Measurements from ENCODE around the gene APOD. TPM values are rescaled to one million over a fixed set of nuclear protein-coding genes. Genes with fewer than 3 reads are reported as not detected.

Gene APOD
- total RNA-seq, 4 donors from 2014 or later = 177 to 341 (median 313) TPM

DNA sequence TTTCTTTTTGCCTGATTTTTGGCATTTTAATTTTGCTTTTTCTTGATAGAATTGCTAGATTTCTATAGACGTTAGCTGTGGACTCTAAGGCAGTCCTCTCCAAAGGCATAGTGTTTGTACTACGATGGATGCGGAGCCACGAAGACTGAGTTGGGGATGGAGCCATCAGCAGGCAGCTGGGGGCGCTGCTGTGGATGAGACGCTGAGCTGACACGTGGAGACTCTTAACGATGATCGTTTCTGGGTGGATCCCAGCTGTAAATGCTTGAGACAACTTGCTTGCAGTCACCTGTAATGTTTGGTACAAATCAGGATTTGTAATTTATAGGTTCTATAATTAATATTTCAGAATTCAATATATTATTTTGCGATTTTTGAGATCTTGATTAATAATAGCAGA, 27.4 kb downstream of the APOD start:
- no peak overlapping the region for H3K4me3 ChIP-seq
- H3K27me3 ChIP-seq = no peaks in the 10 kb centered on the region
- WGBS = 36% methylated on average over 10 of the region's 10 CpGs

DNA sequence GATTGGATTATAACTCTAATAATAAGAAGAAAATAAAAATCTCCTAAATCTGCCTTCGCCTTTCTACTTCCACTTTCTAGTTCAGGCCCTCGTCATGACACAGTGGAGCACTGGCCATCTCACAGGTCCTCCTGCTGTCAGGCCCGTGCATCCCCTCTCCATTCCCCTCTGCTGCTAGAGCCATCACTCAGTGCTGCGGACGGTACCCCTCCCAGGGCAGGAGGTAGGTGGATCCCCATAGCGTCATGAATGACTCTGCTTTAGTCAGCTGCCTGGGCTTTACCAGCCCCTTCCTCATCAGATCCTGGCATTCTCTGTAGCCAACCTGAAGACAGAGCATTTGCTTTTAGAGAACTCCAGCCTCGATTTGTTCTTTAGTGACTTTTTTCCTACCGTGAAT, 28.6 kb downstream of the APOD start:
- Histone ChIP-seq H3K9me3 (no peaks in the 10 kb centered on the region), H3K4me3 (no peak overlapping the region), H3K36me3 (no peaks in the 10 kb centered on the region), H3K4me1 (peaks cover 10% of the 10 kb centered on the region), H3K27me3 (no peaks in the 10 kb centered on the region), H3K27ac (no peak overlapping the region)
- TF ChIP-seq EP300 (IDR thresholded peaks at IDR 0.05) (no peak), POLR2AphosphoS5 (IDR thresholded peaks at IDR 0.05) (no peak), POLR2A (IDR thresholded peaks at IDR 0.05) (no peak), CTCF (IDR thresholded peaks at IDR 0.05) (no peak)
- DNase-seq (ENCODE audit: low spot score in 2 of 2) = no peak
- WGBS = 76% methylated on average over 8 of the region's 8 CpGs

More for the DNA sequence above, 27.4 kb downstream of the APOD start:
- DNase-seq (ENCODE audit: low spot score in 2 of 2) = no peak
- TF ChIP-seq CTCF (IDR thresholded peaks at IDR 0.05) = peak in 1 of 2 donors; percentile 24
- no peak for TF ChIP-seq POLR2A (IDR thresholded peaks at IDR 0.05)
- Histone ChIP-seq H3K36me3 (no peaks in the 10 kb centered on the region), H3K4me1 (peaks cover 2% of the 10 kb centered on the region), H3K9me3 (no peaks in the 10 kb centered on the region), H3K27ac (no peak overlapping the region)

- WGBS = 96% methylated on average over 15 of the region's 15 CpGs
Observed at GRCh38 chr3:195554458-195554857, 29.3 kb downstream of the APOD start.

GRCh38 chr3:195553268-195553667, 30.5 kb downstream of the APOD start:
- DNase-seq (ENCODE audit: low spot score in 2 of 2) = no peak
- H3K4me3 ChIP-seq = no peak overlapping the region
- no peaks in the 10 kb centered on the region for H3K9me3 ChIP-seq
- H3K27ac ChIP-seq = no peak overlapping the region
- 84% methylated on average over 7 of the region's 7 CpGs for WGBS
- H3K4me1 ChIP-seq = peaks cover 14% of the 10 kb centered on the region
- H3K36me3 ChIP-seq = no peaks in the 10 kb centered on the region
- TF ChIP-seq CTCF (IDR thresholded peaks at IDR 0.05) (no peak), POLR2A (IDR thresholded peaks at IDR 0.05) (no peak), POLR2AphosphoS5 (IDR thresholded peaks at IDR 0.05) (no peak), EP300 (IDR thresholded peaks at IDR 0.05) (no peak)
- no peaks in the 10 kb centered on the region for H3K27me3 ChIP-seq

More at GRCh38 chr3:195554458-195554857, 29.3 kb downstream of the APOD start:
- Histone ChIP-seq H3K27ac (no peak overlapping the region), H3K4me1 (peaks cover 10% of the 10 kb centered on the region), H3K27me3 (no peaks in the 10 kb centered on the region), H3K4me3 (no peak overlapping the region), H3K36me3 (no peaks in the 10 kb centered on the region), H3K9me3 (no peaks in the 10 kb centered on the region)
- no peak for TF ChIP-seq POLR2A (IDR thresholded peaks at IDR 0.05)
- no peak for TF ChIP-seq EP300 (IDR thresholded peaks at IDR 0.05)
- no peak for TF ChIP-seq CTCF (IDR thresholded peaks at IDR 0.05)
- TF ChIP-seq POLR2AphosphoS5 (IDR thresholded peaks at IDR 0.05) = no peak
- DNase-seq (ENCODE audit: low spot score in 2 of 2) = no peak

DNA sequence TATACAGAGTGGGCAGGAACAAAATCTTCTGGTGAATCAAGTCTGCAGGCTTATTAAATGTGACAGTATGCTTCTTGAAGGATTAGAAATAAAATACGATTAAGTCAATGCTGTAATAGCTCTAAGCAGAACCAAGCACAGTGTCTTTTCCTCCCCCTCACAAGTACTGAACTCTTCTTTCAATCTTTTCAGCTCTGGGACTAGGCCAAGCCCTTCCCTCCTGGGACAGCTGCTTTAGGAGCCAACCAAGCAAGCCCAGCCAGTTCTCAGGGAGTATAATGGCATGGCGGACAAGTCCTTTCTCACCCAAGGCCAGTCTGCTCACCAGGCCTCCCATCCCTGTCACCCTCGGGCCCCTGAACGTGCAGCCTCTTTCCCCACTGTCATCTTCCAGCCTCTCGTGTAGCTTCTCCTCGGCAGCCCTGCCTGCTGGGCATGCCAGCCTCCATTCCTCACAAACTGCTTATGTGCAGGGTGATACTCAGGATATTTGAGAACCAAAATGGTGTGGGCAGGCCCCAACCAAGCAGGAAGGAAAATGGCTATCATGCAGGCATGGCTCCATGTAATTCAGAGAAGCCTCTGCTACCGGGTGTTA, 32.3 kb downstream of the APOD start:
- no peak for TF ChIP-seq EP300 (IDR thresholded peaks at IDR 0.05)
- H3K36me3 ChIP-seq = no peaks in the 10 kb centered on the region
- H3K27me3 ChIP-seq = no peaks in the 10 kb centered on the region
- no peak overlapping the region for H3K27ac ChIP-seq
- WGBS = 55% methylated on average over 7 of the region's 7 CpGs
- peaks cover 18% of the 10 kb centered on the region for H3K4me1 ChIP-seq
- H3K9me3 ChIP-seq = no peaks in the 10 kb centered on the region
- H3K4me3 ChIP-seq = no peak overlapping the region
- no peak for DNase-seq (ENCODE audit: low spot score in 2 of 2)

GRCh38 chr3:195550723-195551122, 33.0 kb downstream of the APOD start:
- H3K36me3 ChIP-seq = no peaks in the 10 kb centered on the region
- peaks cover 26% of the 10 kb centered on the region for H3K4me1 ChIP-seq
- no peak for TF ChIP-seq POLR2AphosphoS5 (IDR thresholded peaks at IDR 0.05)
- TF ChIP-seq POLR2A (IDR thresholded peaks at IDR 0.05) = no peak
- no peak for TF ChIP-seq EP300 (IDR thresholded peaks at IDR 0.05)
- no peak for TF ChIP-seq CTCF (IDR thresholded peaks at IDR 0.05)
- 69% methylated on average over 4 of the region's 4 CpGs for WGBS
- no peak for DNase-seq (ENCODE audit: low spot score in 2 of 2)
- no peaks in the 10 kb centered on the region for H3K27me3 ChIP-seq
- H3K27ac ChIP-seq = no peak overlapping the region
- no peak overlapping the region for H3K4me3 ChIP-seq
- no peaks in the 10 kb centered on the region for H3K9me3 ChIP-seq

Measured in suprapubic skin (tissue), 4 donors.